BJ (cell line): ENCODE measurements around the gene C5orf58. TPM values are rescaled to one million over a fixed set of nuclear protein-coding genes. Genes with fewer than 3 reads are reported as not detected.
A peak's percentile ranks its signal among the peaks of the same experiment; 100 is the strongest.

Source experiments
- CTCF ChIA-PET: fragments of 350-600 bp; formaldehyde crosslinking; extraction: SDS; loops from one replicate; lab custom pipeline; 2021; ENCODE audit warnings: antibody characterized with exemption, inconsistent platforms; lab: Yijun Ruan, JAX
- POLR2A ChIA-PET: fragments of 300-600 bp; sonication (Branson Sonifier 250); formaldehyde crosslinking; extraction: SDS; loops from one replicate; lab custom pipeline; 2021; ENCODE audit warnings: antibody characterized with exemption; lab: Charles Lee
- DNase-seq: peaks from one replicate; pipeline ENCODE4 v3.0.0-alpha.2; 2011; ENCODE audit warnings: low read depth
- H3K27me3 ChIP-seq: 2 replicates; pipeline ENCODE4 v1.6.0; 2011; ENCODE audit warnings: low read length; ENCODE audit not compliant: control insufficient read depth, insufficient read depth
- H3K36me3 ChIP-seq: 2 replicates; pipeline ENCODE4 v1.5.1; 2011; ENCODE audit warnings: low read length; ENCODE audit not compliant: control insufficient read depth, insufficient read depth
- H3K4me3 ChIP-seq: 2 replicates; pipeline ENCODE4 v1.5.1; 2011; ENCODE audit warnings: low read depth, mild to moderate bottlenecking, control low read depth, low read length
- CTCF ChIP-seq: IDR thresholded peaks from 2 replicates; pipeline ENCODE4 v1.5.1; 2011; ENCODE audit warnings: low read depth, mild to moderate bottlenecking, control low read depth, inconsistent platforms, low read length, moderate library complexity; ENCODE audit not compliant: insufficient read depth
- polyA plus RNA-seq: library from polyadenylated mRNA; depleted of rRNA; stranded (reverse); fragments of >200 nt; gene quantifications from 2 replicates; pipeline ENCODE4 v1.2.3, GENCODE V29; 2011

Gene C5orf58
- polyA plus RNA-seq, 1 experiment = not detected

GRCh38 chr5:170221327-170221741 lies 11.5 kb upstream of the C5orf58 start:
- TF ChIP-seq CTCF = no peak
- ChIA-PET POLR2A (no interaction called here), CTCF (interaction anchor here (0.9 to 1.6 kb wide), 5 partner anchors 11 to 202 kb away, joined by 3 to 5 read pairs (median 3); no protein-coding TSS in a partner anchor)
- DNase-seq = no peak
- no peaks in the 10 kb centered on the region for H3K36me3 ChIP-seq
- no peaks in the 10 kb centered on the region; the same call in 1 of the 2 replicates for H3K27me3 ChIP-seq
- H3K4me3 ChIP-seq = no peak overlapping the region

- DNase-seq = no peak
- POLR2A ChIA-PET = no interaction called here
Observed at GRCh38 chr5:170223360-170223759, 9.4 kb upstream of the C5orf58 start.

DNA sequence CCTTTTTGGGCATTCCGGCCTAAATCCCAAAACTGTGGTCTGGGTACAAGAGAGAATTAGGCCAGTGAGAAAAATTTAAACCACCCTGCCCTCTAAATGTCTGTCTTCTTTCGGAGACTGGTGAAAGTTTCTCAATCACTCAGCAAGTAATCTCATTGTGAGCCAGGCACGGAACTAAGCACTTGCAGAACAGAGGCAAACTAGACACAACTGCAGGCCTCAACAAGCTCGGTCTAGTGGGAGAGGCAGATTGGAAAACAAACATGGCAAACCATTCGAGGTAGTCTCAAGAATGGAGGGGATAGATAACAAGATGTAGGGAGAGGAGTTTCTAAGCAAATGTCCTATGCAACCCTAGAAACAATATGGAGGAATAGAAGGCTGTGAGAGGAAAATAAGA lies 8.9 kb upstream of the C5orf58 start:
- POLR2A ChIA-PET = no interaction called here
- H3K4me3 ChIP-seq = no peak overlapping the region
- DNase-seq = no peak
- peaks cover under 1% of the 10 kb centered on the region; the same call in 1 of the 2 replicates for H3K27me3 ChIP-seq
- CTCF ChIA-PET = interaction anchor here (1.1 to 6.4 kb wide), 2 partner anchors 43 to 198 kb away, joined by 4 to 95 read pairs; no protein-coding TSS in a partner anchor
- no peak for TF ChIP-seq CTCF
- H3K36me3 ChIP-seq = no peaks in the 10 kb centered on the region

More at GRCh38 chr5:170223360-170223759, 9.4 kb upstream of the C5orf58 start:
- CTCF ChIA-PET = interaction anchor here (6.4 kb wide), 1 partner anchor 199 kb away, joined by 95 read pairs; no protein-coding TSS in a partner anchor
- TF ChIP-seq CTCF = no peak
- Histone ChIP-seq H3K36me3 (no peaks in the 10 kb centered on the region), H3K4me3 (no peak overlapping the region), H3K27me3 (no peaks in the 10 kb centered on the region)

DNA sequence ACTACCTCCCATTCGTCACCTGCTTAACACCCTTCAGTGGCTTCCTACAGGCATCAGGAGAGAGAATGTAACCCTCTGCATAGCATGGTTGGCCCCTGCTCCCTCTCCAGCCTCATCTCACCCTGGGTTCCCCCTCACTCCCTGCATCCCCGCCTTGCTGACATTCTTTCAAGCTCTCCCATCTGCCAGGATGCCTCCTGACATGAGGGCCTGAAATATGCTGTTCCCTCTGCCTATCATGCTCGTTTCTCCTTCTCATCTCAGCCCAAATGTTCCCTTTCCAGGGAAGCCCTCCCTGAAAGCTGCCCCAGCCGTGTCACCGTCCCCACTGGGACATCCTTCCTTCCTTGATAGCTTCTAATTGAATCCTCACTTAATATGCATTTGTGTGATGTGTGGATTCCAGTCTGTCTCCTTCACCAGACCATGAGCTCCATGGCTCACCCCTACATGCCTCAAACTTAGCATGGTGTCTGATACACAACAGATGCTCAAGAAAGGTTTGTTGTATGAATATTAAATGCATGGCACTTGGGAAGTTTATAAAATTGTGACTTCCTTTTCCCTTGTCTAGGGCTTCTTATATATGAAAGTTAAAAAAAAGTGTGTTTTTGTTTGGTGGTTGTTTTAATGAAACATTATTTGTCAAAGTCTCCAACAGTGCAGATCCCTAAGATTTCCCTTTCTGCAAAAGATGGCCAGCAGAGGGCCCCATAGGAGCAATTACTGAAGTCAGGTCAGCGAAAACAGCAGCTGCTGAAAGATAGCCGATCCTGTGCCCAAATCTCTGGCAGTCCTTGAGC lies 7.3 kb upstream of the C5orf58 start:
- H3K4me3 ChIP-seq = no peak overlapping the region
- POLR2A ChIA-PET = no interaction called here
- DNase-seq = no peak
- H3K27me3 ChIP-seq = peaks cover 2% of the 10 kb centered on the region; the same call in 1 of the 2 replicates
- CTCF ChIA-PET = interaction anchor here (0.5 to 6.4 kb wide), 20 partner anchors 9 to 1339 kb away, joined by 3 to 95 read pairs (median 3); partner anchors contain the start of gene LCP2
- peak; percentile 77 for TF ChIP-seq CTCF
- H3K36me3 ChIP-seq = no peaks in the 10 kb centered on the region

GRCh38 chr5:170226129-170226615 lies 6.6 kb upstream of the C5orf58 start:
- ChIA-PET POLR2A (no interaction called here), CTCF (interaction anchor here (0.5 to 6.4 kb wide), 15 partner anchors 9 to 1339 kb away, joined by 3 to 95 read pairs (median 3); no protein-coding TSS in a partner anchor)
- no peak for TF ChIP-seq CTCF
- no peak for DNase-seq
- Histone ChIP-seq H3K4me3 (no peak overlapping the region), H3K36me3 (no peaks in the 10 kb centered on the region), H3K27me3 (peaks cover 2% of the 10 kb centered on the region; the same call in 1 of the 2 replicates)
